HepG2 (cell line): ENCODE results near the gene NUB1. TPM values are rescaled to one million over a fixed set of nuclear protein-coding genes. Genes with fewer than 3 reads are reported as not detected.
A peak's percentile ranks its signal among the peaks of the same experiment; 100 is the strongest.

Source experiments
- ATF4 ChIP-seq, 2 experiments: fragments of 450-650 bp in 1 of 2; sonication (generic) in 1 of 2; formaldehyde crosslinking; IDR thresholded peaks; 2 replicates each; pipeline versions ENCODE4 v1.5.0 to v1.8.0; 2020 to 2022; ENCODE audit warnings: mild to moderate bottlenecking in 1 of 2, missing genetic modification reagents in 1 of 2
- CREM ChIP-seq, 2 experiments: sonication (generic) in 1 of 2; formaldehyde crosslinking in 1 of 2; IDR thresholded peaks; 2 replicates each; pipeline versions ENCODE4 v1.4.0 to v1.6.1; 2016 to 2020; ENCODE audit warnings: antibody characterized with exemption in 1 of 2, mild to moderate bottlenecking in 1 of 2, missing genetic modification reagents in 1 of 2
- HMGXB4 ChIP-seq, 2 experiments: sonication (generic) in 1 of 2; formaldehyde crosslinking in 1 of 2; IDR thresholded peaks; 2 replicates each; pipeline versions ENCODE4 v1.4.0 to v1.6.1; 2018 to 2020; ENCODE audit warnings: missing genetic modification reagents in 2 of 2, borderline replicate concordance in 1 of 2, low read depth in 1 of 2, mild to moderate bottlenecking in 1 of 2, missing biosample characterization in 1 of 2
- LRRFIP1 ChIP-seq: sonication (generic); formaldehyde crosslinking; conservative IDR thresholded peaks from 2 replicates; pipeline ENCODE4 v1.4.0; 2020; ENCODE audit warnings: missing genetic modification reagents
- SP2 ChIP-seq: sonication (generic); formaldehyde crosslinking; IDR thresholded peaks from 2 replicates; pipeline ENCODE4 v1.5.1; 2020; ENCODE audit warnings: mild to moderate bottlenecking, missing genetic modification reagents
- STAG1 ChIP-seq: sonication (generic); formaldehyde crosslinking; IDR thresholded peaks from 2 replicates; pipeline ENCODE4 v1.4.0; 2020; ENCODE audit warnings: missing genetic modification reagents
- ZBTB21 ChIP-seq: sonication (generic); formaldehyde crosslinking; IDR thresholded peaks from 2 replicates; pipeline ENCODE4 v1.4.0; 2020; ENCODE audit warnings: missing genetic modification reagents
- ZNF274 ChIP-seq: sonication (generic); formaldehyde crosslinking; IDR thresholded peaks from 2 replicates; pipeline ENCODE4 v1.5.1; 2020; ENCODE audit warnings: mild to moderate bottlenecking, missing genetic modification reagents
- ZNF280B ChIP-seq: sonication (generic); formaldehyde crosslinking; IDR thresholded peaks from 2 replicates; pipeline ENCODE4 v1.5.0; 2020; ENCODE audit warnings: missing genetic modification reagents, mild to moderate bottlenecking, borderline replicate concordance
- ZNF414 ChIP-seq: sonication (generic); formaldehyde crosslinking; IDR thresholded peaks from 2 replicates; pipeline ENCODE4 v1.5.0; 2020; ENCODE audit warnings: missing genetic modification reagents
- ZNF574 ChIP-seq: sonication (generic); formaldehyde crosslinking; IDR thresholded peaks from 2 replicates; pipeline ENCODE4 v1.4.0; 2020; ENCODE audit warnings: missing genetic modification reagents
- polyA plus RNA-seq, 8 experiments: library from polyadenylated mRNA; depleted of rRNA in 3 of 8; stranded (reverse) in 7 of 8; unstranded in 1 of 8; fragments of >200 nt; fragmentation: Illumina TruSeq in 4 of 8; extraction: Trizol in 4 of 8; gene quantifications; 2 replicates each; pipeline versions ENCODE4 v1.2.1 to v1.2.3, GENCODE V29; 2011 to 2016; ENCODE audit warnings: low read depth in 4 of 8, missing spikeins in 1 of 8, mixed read lengths in 1 of 8; ENCODE audit not compliant: insufficient read depth in 1 of 8
- total RNA-seq, 5 experiments: library from RNA; depleted of rRNA; stranded (reverse); fragments of >200 nt; fragmentation: Illumina TruSeq; extraction: Trizol; gene quantifications; 2 replicates each; pipeline ENCODE4 v1.2.3, GENCODE V29; 2016; ENCODE audit warnings: low read depth in 1 of 5

NUB1 gene
- total and polyA plus RNA-seq, 2 of the 13 experiments (the other 11 are each of a cell fraction or from before 2014, with no cell fraction given): 27.1 to 37.0 TPM

GRCh38 chr7:151341357-151342101, at the start of gene NUB1 (continued):
- TF ChIP-seq ATF4 (CRISPR knock-in tag; IDR thresholded peaks at IDR 0.05) (peak in 1 of 2 experiments; percentile 57; a peak in 1 of 4 replicates), ZNF280B (CRISPR knock-in tag) (0 out of 2 replicates have a peak, but pooled peaks have one; percentile 8), CREM (IDR thresholded peaks at IDR 0.05) (no peak), CREM (CRISPR knock-in tag; IDR thresholded peaks at IDR 0.05) (no peak), HMGXB4 (CRISPR knock-in tag; IDR thresholded peaks at IDR 0.05; ENCODE audit: borderline replicate concordance in 1 of 2, low read depth in 1 of 2) (peak; percentile 68 to 80; a peak in 3 of 4 replicates), ZBTB21 (CRISPR knock-in tag) (no peak), SP2 (peak; percentile 61; the same call in 1 of the 2 replicates), ZNF414 (CRISPR knock-in tag) (no peak), ZNF574 (peak; percentile 91), LRRFIP1 (no peak), ZNF274 (CRISPR knock-in tag) (peak; percentile 18; the same call in 1 of the 2 replicates), STAG1 (CRISPR knock-in tag) (no peak)
